AG09319 (cell line): ENCODE results near the gene MMP2.

ENCODE experiments used
- DNase-seq: peaks from one replicate; pipeline ENCODE4 v3.0.0-alpha.2; 2010; ENCODE audit warnings: low read depth; ENCODE audit errors: extremely low read depth
- TF ChIP-seq, protein P1 (sequence below): IDR thresholded peaks from 2 replicates; pipeline ENCODE4 v1.5.1; 2011; ENCODE audit warnings: low read depth, mild to moderate bottlenecking, inconsistent platforms, low read length, moderate library complexity

MMP2 gene

DNA sequence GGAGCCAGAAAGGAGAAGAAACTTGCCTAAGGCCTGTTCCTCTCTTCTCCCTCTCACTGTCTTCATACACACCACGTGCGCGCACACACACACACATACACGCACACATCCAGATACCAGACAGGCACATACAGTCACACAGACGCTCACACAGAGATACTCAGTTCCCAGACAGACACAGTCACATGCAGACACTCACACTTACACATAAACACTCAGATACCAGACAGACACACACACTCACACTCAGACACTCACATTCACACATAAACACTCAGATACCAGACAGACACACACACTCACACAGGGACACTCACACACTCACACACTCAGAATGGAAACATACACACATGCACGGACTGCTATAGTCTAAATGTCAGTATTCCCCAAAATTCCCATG lies 24.1 kb upstream of the MMP2 start:
- TF ChIP-seq, protein P1, sequence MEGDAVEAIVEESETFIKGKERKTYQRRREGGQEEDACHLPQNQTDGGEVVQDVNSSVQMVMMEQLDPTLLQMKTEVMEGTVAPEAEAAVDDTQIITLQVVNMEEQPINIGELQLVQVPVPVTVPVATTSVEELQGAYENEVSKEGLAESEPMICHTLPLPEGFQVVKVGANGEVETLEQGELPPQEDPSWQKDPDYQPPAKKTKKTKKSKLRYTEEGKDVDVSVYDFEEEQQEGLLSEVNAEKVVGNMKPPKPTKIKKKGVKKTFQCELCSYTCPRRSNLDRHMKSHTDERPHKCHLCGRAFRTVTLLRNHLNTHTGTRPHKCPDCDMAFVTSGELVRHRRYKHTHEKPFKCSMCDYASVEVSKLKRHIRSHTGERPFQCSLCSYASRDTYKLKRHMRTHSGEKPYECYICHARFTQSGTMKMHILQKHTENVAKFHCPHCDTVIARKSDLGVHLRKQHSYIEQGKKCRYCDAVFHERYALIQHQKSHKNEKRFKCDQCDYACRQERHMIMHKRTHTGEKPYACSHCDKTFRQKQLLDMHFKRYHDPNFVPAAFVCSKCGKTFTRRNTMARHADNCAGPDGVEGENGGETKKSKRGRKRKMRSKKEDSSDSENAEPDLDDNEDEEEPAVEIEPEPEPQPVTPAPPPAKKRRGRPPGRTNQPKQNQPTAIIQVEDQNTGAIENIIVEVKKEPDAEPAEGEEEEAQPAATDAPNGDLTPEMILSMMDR = no peak
- DNase-seq = no peak

DNA sequence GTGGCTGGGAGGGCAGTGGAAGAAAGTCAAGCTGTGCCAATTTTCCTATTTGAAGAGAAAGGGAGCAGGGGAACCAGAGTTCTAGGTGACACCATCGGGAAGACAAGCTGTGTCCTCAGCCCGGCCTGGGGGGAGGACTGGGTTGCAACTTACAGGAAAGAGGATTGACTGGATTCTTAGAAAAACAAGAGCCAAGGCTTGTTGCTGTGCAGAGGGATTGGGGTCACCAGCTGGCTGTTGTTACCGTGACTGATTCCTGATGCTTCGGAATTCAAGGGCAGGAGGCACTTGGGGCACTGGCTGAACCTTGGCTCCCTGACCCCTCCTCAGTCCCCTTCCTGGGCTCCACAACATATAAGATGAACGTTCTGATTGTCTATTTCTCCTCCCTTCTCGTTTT lies 16.8 kb upstream of the MMP2 start:
- TF ChIP-seq, protein P1 = no peak
- DNase-seq = no peak

DNA sequence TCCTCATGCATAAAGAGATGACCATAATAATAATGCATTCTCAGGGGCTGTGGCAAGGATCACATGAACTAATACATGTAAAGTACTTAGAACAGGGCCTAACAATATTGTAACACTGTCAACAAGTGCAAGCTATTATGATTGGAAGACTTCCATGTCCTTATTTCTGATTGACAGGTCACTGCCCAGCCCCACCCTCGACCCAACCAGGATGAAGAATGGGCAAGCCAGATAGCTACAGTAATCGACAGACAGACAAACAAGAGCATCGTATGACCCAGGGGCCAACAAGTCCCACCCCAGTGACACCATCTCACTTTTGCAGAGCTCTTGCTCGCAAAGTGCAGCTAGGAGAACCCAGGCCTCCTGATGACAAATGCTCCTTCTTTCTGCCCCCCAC lies 14.6 kb upstream of the MMP2 start:
- no peak for DNase-seq
- TF ChIP-seq, protein P1 = no peak

DNA sequence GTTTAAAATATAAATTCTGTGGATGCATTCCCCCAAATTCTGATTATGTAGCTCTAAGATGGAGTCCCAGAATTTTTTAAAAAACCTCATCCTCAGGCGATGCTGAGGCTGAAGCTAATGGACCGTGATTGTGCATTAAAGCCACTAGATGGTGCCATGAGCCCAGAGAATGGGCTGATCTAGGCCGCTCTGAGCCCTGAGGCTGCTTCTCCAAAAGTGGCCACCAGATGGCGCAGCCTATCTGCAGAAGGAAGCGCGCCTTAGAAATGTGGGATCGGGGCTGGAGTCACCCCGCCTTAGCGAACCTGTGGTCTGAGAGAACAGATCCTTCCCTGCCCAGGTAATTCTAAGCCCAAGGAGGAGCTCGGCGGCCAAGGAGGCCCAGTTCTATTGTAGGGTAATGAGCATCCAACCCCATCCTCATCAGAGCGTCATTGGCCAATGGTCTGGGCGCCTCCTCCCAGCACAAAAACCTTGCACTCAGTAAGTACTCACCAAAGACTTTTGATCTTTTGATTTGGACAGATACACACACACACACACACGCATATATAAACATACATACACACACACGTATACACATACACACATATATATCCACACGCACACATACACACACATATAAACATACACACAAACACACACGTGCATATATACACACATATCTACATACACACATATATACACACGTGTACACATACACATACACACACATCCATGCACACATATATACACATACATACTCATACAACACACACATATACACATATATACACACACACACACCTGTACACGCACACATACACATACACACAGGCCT lies 13.7 kb upstream of the MMP2 start:
- TF ChIP-seq, protein P1 = peak; percentile 99
- no peak for DNase-seq

DNA sequence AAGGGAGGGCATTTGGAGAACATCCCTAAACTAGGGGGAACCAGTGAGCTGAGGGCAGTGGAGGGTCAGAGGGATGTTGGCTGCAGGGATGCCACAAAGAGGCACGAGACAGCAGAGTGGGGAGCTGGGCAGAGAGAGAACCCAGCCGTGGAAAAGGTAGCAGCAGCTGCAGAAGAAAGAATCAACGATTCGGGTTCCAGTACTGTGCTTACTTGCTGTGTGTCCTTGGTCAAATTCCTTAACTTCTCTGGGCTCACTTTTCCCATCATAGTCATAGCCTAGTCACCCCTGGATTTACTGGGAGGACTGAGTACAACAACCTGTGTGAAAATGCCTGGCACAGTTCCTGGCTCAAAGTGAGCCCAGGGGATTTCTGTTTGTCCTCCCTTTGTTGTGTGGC lies 12.8 kb upstream of the MMP2 start:
- DNase-seq = no peak
- TF ChIP-seq, protein P1 = no peak

DNA sequence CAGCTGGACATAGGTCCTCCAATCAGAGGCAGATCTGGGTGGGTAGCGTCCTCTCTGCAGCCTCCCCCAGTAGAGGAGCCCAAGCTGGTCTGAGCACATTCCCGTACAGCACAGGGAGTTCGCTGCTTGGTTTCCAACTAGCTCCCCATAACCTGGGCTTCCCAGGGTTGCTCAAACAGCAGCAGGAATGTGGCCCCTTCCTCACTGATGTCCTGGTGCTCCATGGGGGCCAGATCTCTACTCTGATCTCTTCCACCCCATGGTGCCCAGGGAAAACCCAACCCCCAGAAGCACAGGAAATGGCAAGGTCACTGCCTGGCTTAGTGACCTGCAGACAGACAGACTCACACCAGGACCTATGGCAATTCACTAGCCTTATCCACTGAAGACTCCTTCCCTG lies 11.1 kb upstream of the MMP2 start:
- DNase-seq = no peak
- TF ChIP-seq, protein P1 = no peak

DNA sequence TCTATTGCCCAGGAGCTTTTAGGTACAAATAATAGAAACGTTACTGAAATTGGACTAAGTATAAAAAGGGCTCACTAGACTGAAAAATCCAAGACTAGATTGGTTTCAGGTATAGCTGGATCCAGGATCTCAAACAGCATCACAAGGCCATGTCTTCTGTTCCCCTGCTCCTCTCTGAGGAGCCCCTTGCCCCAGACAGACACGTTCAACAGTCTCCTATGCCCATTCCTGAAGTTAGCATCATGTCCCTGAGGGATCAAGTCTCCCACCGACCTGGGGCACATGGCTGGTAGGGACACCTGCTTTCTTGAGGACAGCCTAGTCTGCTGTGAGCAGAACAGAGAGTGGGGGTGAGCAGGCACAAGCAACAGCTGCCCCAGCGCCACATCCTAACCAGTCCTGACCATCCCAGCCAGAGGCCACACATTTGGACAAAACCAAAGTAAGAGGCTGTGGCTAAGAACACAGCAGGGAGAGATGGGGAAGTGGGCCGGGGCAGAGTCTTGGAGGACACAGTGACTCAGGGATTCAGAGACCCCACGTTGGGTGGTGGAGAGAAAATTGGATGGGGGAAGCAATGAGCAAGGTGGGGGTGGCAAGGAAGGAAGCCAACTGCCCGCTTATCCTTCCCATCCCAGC lies 10.5 kb upstream of the MMP2 start:
- no peak for DNase-seq
- TF ChIP-seq, protein P1 = no peak
